ENCODE results near the gene C1orf21. TPM values are rescaled to one million over a fixed set of nuclear protein-coding genes. Genes with fewer than 3 reads are reported as not detected.

The C1orf21 gene
- total and polyA plus RNA-seq, 8 donors = 37.0 to 75.3 (median 47.3) TPM

GRCh38 chr1:184351416-184351975 lies 35.3 kb upstream of the C1orf21 start:
- no peaks in the 10 kb centered on the region for H3K36me3 ChIP-seq
- no peak for DNase-seq
- H3K4me1 ChIP-seq = no peaks in the 10 kb centered on the region
- no peak for ATAC-seq
- no peaks in the 10 kb centered on the region for H3K27me3 ChIP-seq
- intact Hi-C loops (cut with DNase I) = no loop called here
- TF ChIP-seq CTCF (IDR thresholded peaks at IDR 0.05) = no peak
- no peak overlapping the region for H3K27ac ChIP-seq
- H3K4me3 ChIP-seq = no peak overlapping the region
- H3K9me3 ChIP-seq = no peaks in the 10 kb centered on the region

- Histone ChIP-seq H3K9me3 (no peaks in the 10 kb centered on the region), H3K4me3 (no peak overlapping the region), H3K4me1 (no peaks in the 10 kb centered on the region), H3K36me3 (no peaks in the 10 kb centered on the region), H3K27ac (no peak overlapping the region), H3K27me3 (no peaks in the 10 kb centered on the region)
- DNase-seq (no peak), ATAC-seq (no peak)
- no peak for TF ChIP-seq CTCF (IDR thresholded peaks at IDR 0.05)
- intact Hi-C loops (cut with DNase I) = no loop called here
Measured at GRCh38 chr1:184352776-184353175, 34.1 kb upstream of the C1orf21 start.

- DNase-seq (no peak), ATAC-seq (no peak)
- Histone ChIP-seq H3K9me3 (no peaks in the 10 kb centered on the region), H3K4me1 (no peaks in the 10 kb centered on the region), H3K27ac (no peak overlapping the region), H3K36me3 (no peaks in the 10 kb centered on the region), H3K4me3 (no peak overlapping the region), H3K27me3 (no peaks in the 10 kb centered on the region)
- no peak for TF ChIP-seq CTCF (IDR thresholded peaks at IDR 0.05)
- intact Hi-C loops (cut with DNase I) = no loop called here
Measured at GRCh38 chr1:184354719-184355118, 32.1 kb upstream of the C1orf21 start.

- ATAC-seq = no peak
- no peak for TF ChIP-seq CTCF (IDR thresholded peaks at IDR 0.05)
- no peak for DNase-seq
- Histone ChIP-seq H3K27me3 (no peaks in the 10 kb centered on the region), H3K36me3 (no peaks in the 10 kb centered on the region), H3K4me3 (no peak overlapping the region), H3K4me1 (no peaks in the 10 kb centered on the region), H3K9me3 (no peaks in the 10 kb centered on the region), H3K27ac (no peak overlapping the region)
- intact Hi-C loops (cut with DNase I) = no loop called here
Measured at GRCh38 chr1:184356891-184357290, 29.9 kb upstream of the C1orf21 start.

- ATAC-seq (no peak), DNase-seq (no peak)
- intact Hi-C loops (cut with DNase I) = no loop called here
- Histone ChIP-seq H3K27me3 (no peaks in the 10 kb centered on the region), H3K4me3 (no peak overlapping the region), H3K36me3 (no peaks in the 10 kb centered on the region), H3K4me1 (no peaks in the 10 kb centered on the region), H3K9me3 (no peaks in the 10 kb centered on the region), H3K27ac (no peak overlapping the region)
- no peak for TF ChIP-seq CTCF (IDR thresholded peaks at IDR 0.05)
Measured at GRCh38 chr1:184358256-184358655, 28.6 kb upstream of the C1orf21 start.

Data from left lung (tissue), 10 donors.